OCI-M1 (cell line): ENCODE data around the gene CTSE.

ENCODE experiments used
- DNase-seq: peaks from one replicate; lab custom pipeline; 2025; lab: John Stamatoyannopoulos, UW

The CTSE gene

GRCh38 chr1:206049919-206050600, 26.4 kb upstream of the CTSE start:
- DNase-seq = no peak

- DNase-seq = no peak
Observed at GRCh38 chr1:206049293-206049692, 25.6 kb upstream of the CTSE start.

GRCh38 chr1:206048582-206048981, 24.9 kb upstream of the CTSE start:
- DNase-seq = no peak

GRCh38 chr1:206047271-206047670, 23.6 kb upstream of the CTSE start:
- no peak for DNase-seq

- no peak for DNase-seq
Observed at GRCh38 chr1:206041640-206042039, 17.9 kb upstream of the CTSE start.

GRCh38 chr1:206040328-206040727, 16.6 kb upstream of the CTSE start:
- peak; percentile 21 for DNase-seq

GRCh38 chr1:206039046-206039973, 15.6 kb upstream of the CTSE start:
- DNase-seq = no peak

- DNase-seq = no peak
Observed at GRCh38 chr1:206037581-206037980, 13.9 kb upstream of the CTSE start.

GRCh38 chr1:206036663-206037455, 13.2 kb upstream of the CTSE start:
- DNase-seq = no peak

- no peak for DNase-seq
Observed at GRCh38 chr1:206035027-206035426, 11.3 kb upstream of the CTSE start.

GRCh38 chr1:206032380-206033140, 8.9 kb upstream of the CTSE start:
- no peak for DNase-seq

GRCh38 chr1:206030714-206031113, 7.0 kb upstream of the CTSE start:
- DNase-seq = peak; percentile 85

GRCh38 chr1:206030191-206030590, 6.5 kb upstream of the CTSE start:
- no peak for DNase-seq

- DNase-seq = no peak
Observed at GRCh38 chr1:206029484-206029883, 5.8 kb upstream of the CTSE start.

- DNase-seq = no peak
Observed at GRCh38 chr1:206025283-206025820, 1.7 kb upstream of the CTSE start.

- DNase-seq = no peak
Observed at GRCh38 chr1:206022766-206023165, 929 bp downstream of the CTSE start.

- DNase-seq = no peak
Observed at GRCh38 chr1:206021626-206022365, 1.9 kb downstream of the CTSE start.

- peak; percentile 45 for DNase-seq
Observed at GRCh38 chr1:206021008-206021625, 2.6 kb downstream of the CTSE start.

- DNase-seq = no peak
Observed at GRCh38 chr1:206020393-206021007, 3.2 kb downstream of the CTSE start.

GRCh38 chr1:206015071-206015470, 8.6 kb downstream of the CTSE start:
- DNase-seq = no peak
